Measurements from ENCODE around the gene WDFY4. TPM values are rescaled to one million over a fixed set of nuclear protein-coding genes. Genes with fewer than 3 reads are reported as not detected.

The WDFY4 gene
- total RNA-seq, 4 donors from 2014 or later: 0.61 to 3.8 (median 0.88) TPM

DNA sequence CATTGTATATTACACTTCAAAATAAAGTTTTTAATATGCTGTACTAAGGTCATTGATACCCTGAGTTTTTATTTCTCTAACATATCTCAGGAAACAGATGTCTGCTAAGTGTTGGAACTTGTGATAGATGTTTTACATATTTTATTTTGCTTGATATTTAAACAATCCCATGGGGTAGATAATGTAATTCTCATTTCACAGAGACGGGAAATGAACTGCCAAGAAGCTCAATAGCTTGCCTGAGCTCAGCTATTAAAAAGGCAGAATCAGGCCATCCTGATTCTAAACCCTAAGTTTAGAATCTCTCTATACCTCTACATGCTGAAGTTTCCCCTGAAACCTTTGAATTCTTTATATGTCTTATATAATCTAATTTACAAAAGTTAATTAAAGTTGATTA, 128.6 kb downstream of the WDFY4 start:
- H3K4me1 ChIP-seq: no peaks in the 10 kb centered on the region
- H3K27me3 ChIP-seq: peaks cover 0 to 7% (median 0%) of the 10 kb centered on the region in 4 donors
- H3K36me3 ChIP-seq: no peaks in the 10 kb centered on the region
- intact Hi-C loops (cut with DNase I): no loop called here
- 43 to 44% methylated on average over 1 of the region's 1 CpG for WGBS, 2 donors
- no peak for TF ChIP-seq POLR2A (IDR thresholded peaks at IDR 0.05)
- TF ChIP-seq, protein P1, sequence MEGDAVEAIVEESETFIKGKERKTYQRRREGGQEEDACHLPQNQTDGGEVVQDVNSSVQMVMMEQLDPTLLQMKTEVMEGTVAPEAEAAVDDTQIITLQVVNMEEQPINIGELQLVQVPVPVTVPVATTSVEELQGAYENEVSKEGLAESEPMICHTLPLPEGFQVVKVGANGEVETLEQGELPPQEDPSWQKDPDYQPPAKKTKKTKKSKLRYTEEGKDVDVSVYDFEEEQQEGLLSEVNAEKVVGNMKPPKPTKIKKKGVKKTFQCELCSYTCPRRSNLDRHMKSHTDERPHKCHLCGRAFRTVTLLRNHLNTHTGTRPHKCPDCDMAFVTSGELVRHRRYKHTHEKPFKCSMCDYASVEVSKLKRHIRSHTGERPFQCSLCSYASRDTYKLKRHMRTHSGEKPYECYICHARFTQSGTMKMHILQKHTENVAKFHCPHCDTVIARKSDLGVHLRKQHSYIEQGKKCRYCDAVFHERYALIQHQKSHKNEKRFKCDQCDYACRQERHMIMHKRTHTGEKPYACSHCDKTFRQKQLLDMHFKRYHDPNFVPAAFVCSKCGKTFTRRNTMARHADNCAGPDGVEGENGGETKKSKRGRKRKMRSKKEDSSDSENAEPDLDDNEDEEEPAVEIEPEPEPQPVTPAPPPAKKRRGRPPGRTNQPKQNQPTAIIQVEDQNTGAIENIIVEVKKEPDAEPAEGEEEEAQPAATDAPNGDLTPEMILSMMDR (IDR thresholded peaks at IDR 0.05): no peak
- no peak overlapping the region for H3K4me3 ChIP-seq
- no peaks in the 10 kb centered on the region for H3K9me3 ChIP-seq
- no peak for DNase-seq
- no peak overlapping the region for H3K27ac ChIP-seq

DNA sequence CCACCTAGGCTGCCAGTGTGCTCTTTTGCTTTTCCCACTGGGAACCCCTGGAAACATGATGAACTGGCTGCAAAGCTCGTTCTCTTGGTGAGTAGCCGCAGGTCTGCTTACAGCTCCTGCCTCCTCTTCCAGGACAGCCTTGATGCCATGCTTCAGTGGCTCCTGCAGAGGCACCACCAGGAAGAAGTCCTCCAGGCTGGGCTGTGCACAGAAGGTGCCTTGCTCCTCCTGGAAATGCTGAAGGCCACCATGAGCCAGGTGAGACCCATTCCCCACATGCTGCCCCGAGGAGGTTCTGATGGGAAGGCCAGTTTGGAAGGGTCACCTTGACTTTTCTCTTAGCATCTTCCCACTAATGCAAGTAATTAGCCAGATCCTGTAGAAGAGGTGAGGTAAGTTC, 129.2 kb downstream of the WDFY4 start:
- Histone ChIP-seq H3K27ac (no peak overlapping the region), H3K4me1 (no peaks in the 10 kb centered on the region), H3K36me3 (no peaks in the 10 kb centered on the region), H3K4me3 (no peak overlapping the region), H3K27me3 (peaks cover 0 to 8% (median 0%) of the 10 kb centered on the region in 4 donors), H3K9me3 (no peaks in the 10 kb centered on the region)
- 94 to 100% methylated on average over 3 of the region's 3 CpGs for WGBS, 2 donors
- intact Hi-C loops (cut with DNase I): no loop called here
- no peak for TF ChIP-seq POLR2A (IDR thresholded peaks at IDR 0.05)
- TF ChIP-seq, protein P1 (IDR thresholded peaks at IDR 0.05): no peak
- no peak for DNase-seq

DNA sequence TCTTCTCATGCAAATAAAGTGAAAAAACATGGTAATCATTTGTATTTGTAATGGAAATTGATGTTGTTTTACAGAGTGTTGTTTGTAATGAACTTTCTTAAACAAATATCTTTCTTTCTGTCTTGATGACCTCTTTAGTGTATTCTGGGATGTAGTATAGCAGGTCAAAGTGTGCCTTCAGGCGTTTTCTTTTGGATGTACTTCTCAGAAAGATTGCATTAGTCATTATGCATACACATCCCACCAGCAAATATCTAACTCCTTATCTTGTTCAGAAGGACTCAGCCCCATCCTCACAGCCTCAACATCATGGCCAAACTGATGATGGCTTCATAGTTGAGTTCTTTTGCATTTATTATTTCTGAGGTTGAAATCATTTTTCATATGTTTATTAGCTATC, 130.3 kb downstream of the WDFY4 start:
- Histone ChIP-seq H3K4me3 (no peak overlapping the region), H3K9me3 (no peaks in the 10 kb centered on the region), H3K27me3 (peaks cover 0 to 14% (median 0%) of the 10 kb centered on the region in 4 donors), H3K36me3 (no peaks in the 10 kb centered on the region), H3K27ac (no peak overlapping the region), H3K4me1 (no peaks in the 10 kb centered on the region)
- DNase-seq: no peak
- intact Hi-C loops (cut with DNase I): no loop called here
- TF ChIP-seq, protein P1 (IDR thresholded peaks at IDR 0.05): no peak
- no peak for TF ChIP-seq POLR2A (IDR thresholded peaks at IDR 0.05)
- WGBS, 2 donors: 18 to 46% methylated on average over 1 of the region's 1 CpG

DNA sequence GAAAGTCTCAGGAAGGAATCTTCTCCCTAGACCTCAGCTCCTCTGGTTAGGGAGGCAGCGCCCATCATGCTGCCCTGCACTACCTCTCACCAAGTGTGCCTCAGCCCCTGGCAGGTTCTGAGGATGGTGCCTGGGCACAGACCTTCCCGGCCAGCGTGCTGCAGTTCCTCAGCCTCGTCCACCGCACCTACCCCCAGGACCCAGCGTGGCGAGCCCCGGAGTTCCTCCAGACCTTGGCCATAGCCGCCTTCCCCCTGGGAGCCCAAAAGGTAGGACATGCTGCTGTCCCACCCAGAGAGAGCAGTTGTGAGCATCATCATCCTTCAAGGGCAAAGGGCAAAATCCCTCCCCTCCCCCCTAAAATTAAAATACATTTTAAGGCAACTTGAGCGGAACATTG, 132.5 kb downstream of the WDFY4 start:
- no peaks in the 10 kb centered on the region for H3K36me3 ChIP-seq
- no peak overlapping the region for H3K4me3 ChIP-seq
- H3K27ac ChIP-seq: no peak overlapping the region
- 87 to 93% methylated on average over 6 to 10 of the region's 10 CpGs for WGBS, 2 donors
- no peak for DNase-seq
- no peak for TF ChIP-seq POLR2A (IDR thresholded peaks at IDR 0.05)
- TF ChIP-seq, protein P1 (IDR thresholded peaks at IDR 0.05): no peak
- peaks cover 0 to 14% (median 0%) of the 10 kb centered on the region in 4 donors for H3K27me3 ChIP-seq
- intact Hi-C loops (cut with DNase I): no loop called here
- H3K9me3 ChIP-seq: no peaks in the 10 kb centered on the region
- H3K4me1 ChIP-seq: no peaks in the 10 kb centered on the region

DNA sequence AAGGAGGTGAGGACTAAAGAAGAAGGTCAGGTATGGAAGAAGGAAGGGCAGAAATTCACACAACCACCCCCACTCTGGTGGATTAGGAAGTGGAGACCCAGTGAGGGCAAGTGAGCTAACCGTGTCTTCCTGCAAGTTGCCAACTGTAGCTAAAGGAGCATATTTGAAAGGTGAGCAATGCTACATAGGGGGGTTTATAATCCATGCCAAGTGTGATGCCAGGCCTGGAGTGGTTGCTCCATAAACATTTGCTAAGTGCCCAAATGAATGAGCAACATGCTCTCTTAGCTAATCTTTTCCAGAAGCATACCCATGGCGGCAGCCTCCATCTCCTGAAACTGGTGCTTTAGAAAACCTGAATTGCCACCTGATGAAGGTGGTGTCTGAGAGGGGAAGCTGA, 133.4 kb downstream of the WDFY4 start:
- no peak overlapping the region for H3K4me3 ChIP-seq
- no peaks in the 10 kb centered on the region for H3K36me3 ChIP-seq
- H3K27ac ChIP-seq: no peak overlapping the region
- no peaks in the 10 kb centered on the region for H3K4me1 ChIP-seq
- H3K27me3 ChIP-seq: peaks cover 0 to 14% (median 0%) of the 10 kb centered on the region in 4 donors
- TF ChIP-seq POLR2A (IDR thresholded peaks at IDR 0.05): no peak
- TF ChIP-seq, protein P1 (IDR thresholded peaks at IDR 0.05): no peak
- no peak for DNase-seq
- 83 to 90% methylated on average over 2 of the region's 2 CpGs for WGBS, 2 donors
- H3K9me3 ChIP-seq: no peaks in the 10 kb centered on the region
- intact Hi-C loops (cut with DNase I): no loop called here
